ENCODE results near the gene TMCC1. TPM values are rescaled to one million over a fixed set of nuclear protein-coding genes. Genes with fewer than 3 reads are reported as not detected.

Gene TMCC1
- total and polyA plus RNA-seq, 12 donors = 5.3 to 36.0 (median 27.2) TPM

DNA sequence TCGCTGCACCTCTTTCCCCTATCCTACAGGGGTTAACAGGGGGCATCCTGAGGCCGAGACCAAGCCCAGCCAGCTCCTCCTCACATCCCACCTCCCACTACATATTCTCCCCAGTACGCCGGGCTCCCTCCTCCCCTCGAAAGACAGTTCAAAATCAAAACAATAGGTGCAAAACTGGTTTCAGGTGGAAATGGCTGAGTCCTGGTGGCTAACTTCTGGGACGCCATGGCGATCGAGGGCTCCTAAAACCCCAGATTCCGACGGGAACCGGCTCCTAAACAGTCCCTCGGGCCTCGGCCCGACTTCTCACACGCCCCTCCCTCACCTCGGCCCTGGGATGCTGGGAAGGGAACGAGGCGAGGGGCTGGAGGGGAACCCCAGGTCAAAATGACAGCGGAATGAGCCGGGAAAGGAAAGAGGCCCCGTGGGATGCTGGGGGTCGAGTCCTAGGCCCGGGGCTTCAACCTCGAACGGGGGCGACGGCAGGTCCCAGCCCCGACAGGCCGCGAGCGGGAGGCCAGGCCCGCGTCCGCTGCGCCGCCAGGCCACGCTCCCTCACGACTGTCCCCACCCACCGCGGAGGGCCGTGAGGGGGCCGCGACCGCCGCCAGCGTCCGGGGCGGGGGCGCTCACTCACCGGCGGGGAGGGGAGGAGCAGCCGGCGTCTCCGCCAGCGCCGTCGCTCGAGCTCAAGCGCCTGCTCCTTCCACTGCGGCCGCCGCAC, 492 bp downstream of the TMCC1 start:
- H3K36me3 ChIP-seq = no peaks in the 10 kb centered on the region
- no peaks in the 10 kb centered on the region for H3K27me3 ChIP-seq
- H3K9me3 ChIP-seq = no peaks in the 10 kb centered on the region
- ATAC-seq (peak; percentile 82 to 91 (median 88)), DNase-seq (peak; percentile 65 to 80)
- 0% methylated on average over 37 to 61 of the region's 62 CpGs for WGBS, 2 donors
- TF ChIP-seq, protein P1, sequence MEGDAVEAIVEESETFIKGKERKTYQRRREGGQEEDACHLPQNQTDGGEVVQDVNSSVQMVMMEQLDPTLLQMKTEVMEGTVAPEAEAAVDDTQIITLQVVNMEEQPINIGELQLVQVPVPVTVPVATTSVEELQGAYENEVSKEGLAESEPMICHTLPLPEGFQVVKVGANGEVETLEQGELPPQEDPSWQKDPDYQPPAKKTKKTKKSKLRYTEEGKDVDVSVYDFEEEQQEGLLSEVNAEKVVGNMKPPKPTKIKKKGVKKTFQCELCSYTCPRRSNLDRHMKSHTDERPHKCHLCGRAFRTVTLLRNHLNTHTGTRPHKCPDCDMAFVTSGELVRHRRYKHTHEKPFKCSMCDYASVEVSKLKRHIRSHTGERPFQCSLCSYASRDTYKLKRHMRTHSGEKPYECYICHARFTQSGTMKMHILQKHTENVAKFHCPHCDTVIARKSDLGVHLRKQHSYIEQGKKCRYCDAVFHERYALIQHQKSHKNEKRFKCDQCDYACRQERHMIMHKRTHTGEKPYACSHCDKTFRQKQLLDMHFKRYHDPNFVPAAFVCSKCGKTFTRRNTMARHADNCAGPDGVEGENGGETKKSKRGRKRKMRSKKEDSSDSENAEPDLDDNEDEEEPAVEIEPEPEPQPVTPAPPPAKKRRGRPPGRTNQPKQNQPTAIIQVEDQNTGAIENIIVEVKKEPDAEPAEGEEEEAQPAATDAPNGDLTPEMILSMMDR (IDR thresholded peaks at IDR 0.05) = peak in 1 of 9 donors; percentile 11
- intact Hi-C loops (cut with DNase I) = no loop called here
- peaks cover 0 to 56% (median 44%) of the 10 kb centered on the region in 9 donors for H3K4me1 ChIP-seq
- H3K27ac ChIP-seq = peak overlapping the region; percentile 74 to 98 (median 96)
- peak overlapping the region; percentile 68 to 95 (median 88) for H3K4me3 ChIP-seq

DNA sequence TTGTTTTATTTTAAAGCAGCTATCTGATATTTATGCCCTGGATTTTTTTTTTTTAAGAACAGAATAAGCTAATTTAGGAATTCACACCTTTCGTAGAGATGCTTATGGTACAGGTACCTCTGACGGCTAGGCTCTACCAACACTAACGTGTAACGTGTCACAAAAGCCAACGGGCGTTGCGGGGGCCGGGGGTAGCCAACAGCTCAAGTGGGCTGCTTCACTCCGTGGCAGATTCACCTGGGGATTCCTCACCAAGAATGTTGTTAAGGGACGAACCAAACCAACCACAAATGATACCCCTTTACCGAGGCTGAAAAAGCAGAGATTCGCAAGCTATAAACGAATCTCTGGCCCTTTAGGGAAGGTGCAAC, 1.0 kb downstream of the TMCC1 start:
- Histone ChIP-seq H3K27me3 (no peaks in the 10 kb centered on the region), H3K4me1 (peaks cover 0 to 56% (median 44%) of the 10 kb centered on the region in 9 donors), H3K9me3 (no peaks in the 10 kb centered on the region), H3K36me3 (no peaks in the 10 kb centered on the region), H3K4me3 (peak overlapping the region; percentile 68 to 95 (median 88)), H3K27ac (peak overlapping the region; percentile 74 to 98 (median 96))
- intact Hi-C loops (cut with DNase I) = no loop called here
- 6 to 7% methylated on average over 13 of the region's 13 CpGs for whole genome bisulfite sequencing, 2 donors
- ATAC-seq = no peak
- no peak for DNase-seq
- TF ChIP-seq, protein P1 (IDR thresholded peaks at IDR 0.05) = no peak

- Histone ChIP-seq H3K36me3 (no peaks in the 10 kb centered on the region), H3K4me3 (peak overlapping the region in 1 of 10 donors; percentile 15), H3K27ac (peak overlapping the region in 3 of 10 donors; percentile 7 to 96 (median 14)), H3K9me3 (no peaks in the 10 kb centered on the region), H3K27me3 (no peaks in the 10 kb centered on the region), H3K4me1 (peaks cover 0 to 56% (median 44%) of the 10 kb centered on the region in 9 donors)
- DNase-seq (no peak), ATAC-seq (no peak)
- 83 to 87% methylated on average over 2 of the region's 2 CpGs for WGBS, 2 donors
- TF ChIP-seq, protein P1 (IDR thresholded peaks at IDR 0.05) = no peak
- intact Hi-C loops (cut with DNase I) = no loop called here
These were observed 2.6 kb downstream of the TMCC1 start for GRCh38 chr3:129890891-129891290.

DNA sequence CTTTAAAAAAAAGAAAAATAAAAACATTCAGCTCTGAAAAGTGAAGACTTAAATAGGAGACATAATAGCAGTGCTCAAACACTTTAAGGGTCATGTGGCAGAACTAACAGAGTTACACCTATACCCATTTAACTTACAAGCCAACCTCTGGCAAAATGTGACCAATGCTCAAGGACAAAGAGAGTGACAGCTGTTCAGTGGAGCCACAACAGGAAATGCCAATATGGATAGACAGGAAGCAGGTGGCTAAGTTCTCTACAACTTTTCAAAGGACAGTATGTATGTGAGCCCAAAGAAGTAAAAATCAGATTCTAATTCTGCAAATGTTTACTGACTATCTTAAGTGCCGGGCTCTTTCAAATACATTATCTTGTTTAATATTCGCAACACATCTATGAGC, 3.4 kb downstream of the TMCC1 start:
- TF ChIP-seq, protein P1 (IDR thresholded peaks at IDR 0.05) = no peak
- ATAC-seq = no peak
- Histone ChIP-seq H3K9me3 (no peaks in the 10 kb centered on the region), H3K4me1 (peaks cover 0 to 56% (median 44%) of the 10 kb centered on the region in 9 donors), H3K36me3 (no peaks in the 10 kb centered on the region), H3K4me3 (no peak overlapping the region), H3K27ac (peak overlapping the region in 5 of 10 donors; percentile 7 to 96 (median 14)), H3K27me3 (no peaks in the 10 kb centered on the region)
- intact Hi-C loops (cut with DNase I) = no loop called here
- DNase-seq = no peak
- 34 to 37% methylated on average over 2 of the region's 2 CpGs for WGBS, 2 donors
